ENCODE measurements around the gene MIER1.

- TF ChIP-seq CTCF (IDR thresholded peaks at IDR 0.05 in 2 of 3, conservative IDR thresholded peaks at IDR 0.05 in 1 of 3; ENCODE audit: borderline replicate concordance in 1 of 3, insufficient read depth in 1 of 3, low read depth in 2 of 3, low read length in 2 of 3) (no peak), EZH2 (IDR thresholded peaks at IDR 0.05) (no peak), RAD21 (IDR thresholded peaks at IDR 0.05; ENCODE audit: low read depth) (no peak), CBX3 (IDR thresholded peaks at IDR 0.05; ENCODE audit: low read depth) (no peak), REST (IDR thresholded peaks at IDR 0.05; ENCODE audit: low read depth) (no peak), POLR2AphosphoS5 (IDR thresholded peaks at IDR 0.05; ENCODE audit: low read depth, low read length) (no peak)
These were observed 56.1 kb downstream of the MIER1 start for GRCh38 chr1:66980745-66981367.
